Stimulated activated CD8-positive, alpha-beta memory T cell treated with anti-CD3 and anti-CD28 coated beads, Interleukin-4, amount 100 ng/mL, for 48 hours (primary cell): ENCODE results near the gene TMEM184A.

Experiments
- DNase-seq: peaks from one replicate; pipeline ENCODE4 v3.0.0-alpha.2; 2020

The TMEM184A gene

GRCh38 chr7:1550005-1550845, 5.8 kb downstream of the TMEM184A start:
- DNase-seq: no peak

DNA sequence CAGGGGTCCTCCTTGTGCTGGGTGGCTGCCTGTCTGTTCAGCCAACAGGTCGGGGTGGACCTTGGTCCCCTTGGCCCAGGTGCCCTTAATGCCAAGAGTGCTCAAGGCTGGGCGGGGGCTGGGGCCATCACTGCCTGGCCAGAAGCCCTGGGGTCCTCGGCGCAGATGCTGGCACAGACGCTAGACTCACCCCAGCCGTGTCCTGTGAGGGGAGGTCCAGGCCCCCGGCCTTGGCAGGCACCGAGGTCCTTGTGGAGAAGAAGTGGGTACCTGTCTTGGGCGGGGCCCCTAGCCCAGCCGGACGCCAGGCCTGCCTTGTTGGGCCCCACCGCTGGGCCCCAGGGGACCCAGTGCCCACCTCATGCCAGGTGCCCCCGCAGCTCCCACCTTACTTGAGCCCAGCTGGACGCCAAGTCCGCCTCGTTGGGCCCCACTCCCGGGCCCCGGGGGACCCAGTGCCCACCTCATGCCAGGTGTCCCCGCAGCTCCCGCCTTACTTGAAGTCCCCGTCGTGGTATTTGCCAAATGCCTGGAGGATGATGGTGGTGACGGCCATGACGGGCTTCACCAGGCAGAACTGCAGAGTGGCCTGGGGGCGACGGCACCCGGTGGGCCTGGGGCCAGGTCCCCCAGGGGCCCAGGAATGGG, 6.5 kb downstream of the TMEM184A start:
- DNase-seq: no peak

DNA sequence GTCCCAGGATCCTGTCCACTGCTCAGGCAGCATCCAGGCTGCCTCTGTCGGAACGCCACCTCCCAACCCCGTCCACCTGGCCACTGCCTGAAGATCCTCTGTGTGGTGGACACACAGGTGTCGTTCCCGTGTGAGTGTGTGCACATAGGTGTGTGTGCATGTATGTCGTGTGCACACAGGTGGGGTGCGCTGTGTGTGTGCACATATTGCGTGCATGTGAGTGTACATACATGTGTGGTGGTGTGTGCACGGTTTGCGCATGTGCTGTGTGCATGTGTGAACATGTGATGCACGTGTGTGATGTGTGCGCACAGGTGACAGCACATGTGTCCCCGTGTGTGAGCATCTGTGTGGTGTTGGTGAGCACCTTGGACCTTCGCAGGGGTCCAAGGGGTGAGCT, 7.1 kb downstream of the TMEM184A start:
- no peak for DNase-seq

- DNase-seq: no peak
Observed at GRCh38 chr7:1548438-1548831, 7.6 kb downstream of the TMEM184A start.

- DNase-seq: no peak
Observed at GRCh38 chr7:1547777-1548437, 8.1 kb downstream of the TMEM184A start.

DNA sequence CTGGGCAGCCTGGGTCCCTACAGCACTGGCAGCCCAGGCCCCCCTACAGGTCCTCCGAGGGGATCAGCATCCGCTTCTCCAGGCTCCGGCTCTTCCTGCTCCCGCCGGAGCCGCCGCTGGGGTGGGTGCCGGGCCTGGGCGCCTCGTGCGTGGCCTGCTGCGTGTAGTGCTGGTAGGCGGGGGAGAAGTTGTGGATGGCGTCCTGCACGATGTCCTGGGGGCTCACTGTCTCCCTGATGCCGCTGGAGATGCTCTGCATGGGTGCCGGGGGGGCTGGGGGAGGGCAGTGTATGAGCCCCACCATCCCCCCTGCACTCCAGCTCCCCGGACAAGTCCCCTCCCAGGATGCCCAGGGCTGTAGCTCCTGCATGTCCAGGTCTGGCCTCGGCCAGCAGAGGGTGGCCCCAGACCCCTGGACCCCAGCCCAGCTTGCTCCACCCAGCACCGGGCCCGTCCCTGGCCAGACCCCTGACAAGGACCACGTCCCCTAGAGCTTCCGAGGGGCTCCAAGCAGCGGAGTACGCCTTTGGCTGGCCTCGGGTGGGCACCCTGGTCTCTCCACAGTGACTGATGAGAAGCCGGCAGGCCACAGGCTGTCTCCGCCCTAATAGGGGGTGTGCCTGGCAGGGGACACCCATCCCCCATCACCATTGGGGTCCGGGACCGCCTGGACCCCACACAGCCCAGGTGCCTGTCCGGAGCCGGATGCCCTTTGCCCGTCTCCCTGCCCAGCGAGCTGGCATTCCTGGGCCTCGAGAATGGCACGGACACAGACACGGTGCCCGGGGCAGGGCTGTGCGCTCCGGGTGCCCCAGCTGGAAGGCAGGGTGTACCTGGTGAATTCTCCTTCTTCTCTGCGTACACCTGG, 8.9 kb downstream of the TMEM184A start:
- DNase-seq: no peak

GRCh38 chr7:1546274-1546908, 9.6 kb downstream of the TMEM184A start:
- no peak for DNase-seq

- DNase-seq: no peak
Observed at GRCh38 chr7:1545417-1546246, 10.4 kb downstream of the TMEM184A start.

- DNase-seq: no peak
Observed at GRCh38 chr7:1544896-1545416, 11.0 kb downstream of the TMEM184A start.

GRCh38 chr7:1544178-1544895, 11.7 kb downstream of the TMEM184A start:
- DNase-seq: no peak

DNA sequence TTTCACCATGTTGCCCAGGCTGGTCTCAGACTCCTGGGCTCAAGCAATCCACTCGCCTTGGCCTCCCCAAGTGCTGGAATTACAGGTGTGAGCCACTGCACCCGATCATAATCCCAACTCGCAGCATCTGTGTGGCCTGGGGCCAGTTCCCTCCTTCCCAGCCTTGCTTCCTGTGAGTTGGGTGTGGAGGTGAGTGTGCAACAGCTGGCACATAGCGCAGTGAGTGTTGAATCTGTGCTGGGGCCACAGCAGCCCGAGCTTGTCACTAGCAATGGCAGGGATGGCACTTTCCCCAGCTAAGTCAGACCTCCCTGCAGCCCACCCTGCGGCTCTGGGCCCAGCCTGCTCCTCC, 12.2 kb downstream of the TMEM184A start:
- DNase-seq: no peak

GRCh38 chr7:1542841-1543747, 12.9 kb downstream of the TMEM184A start:
- DNase-seq: no peak

DNA sequence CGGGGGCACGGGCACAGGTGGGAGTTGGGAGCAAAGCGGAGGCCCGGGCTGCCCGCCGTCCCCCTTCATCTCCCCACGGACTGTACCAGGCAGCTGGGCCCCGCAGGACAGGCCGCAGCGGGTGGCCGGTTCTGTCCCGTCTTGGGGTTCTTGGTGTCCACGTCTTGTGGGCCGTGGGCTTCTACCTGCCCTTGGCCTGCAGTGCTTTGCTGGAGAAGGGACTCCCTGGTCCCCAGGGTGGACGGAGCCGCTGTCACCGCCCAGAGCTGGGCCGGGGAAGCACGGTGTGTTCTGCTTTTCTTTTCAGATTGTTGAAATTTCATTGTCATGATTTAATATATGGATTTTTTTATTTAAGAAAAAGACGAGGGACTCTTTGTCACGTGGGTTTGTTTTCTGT, 13.7 kb downstream of the TMEM184A start:
- no peak for DNase-seq

- DNase-seq: no peak
Observed at GRCh38 chr7:1541431-1542162, 14.4 kb downstream of the TMEM184A start.

- DNase-seq: no peak
Observed at GRCh38 chr7:1540776-1541271, 15.2 kb downstream of the TMEM184A start.

DNA sequence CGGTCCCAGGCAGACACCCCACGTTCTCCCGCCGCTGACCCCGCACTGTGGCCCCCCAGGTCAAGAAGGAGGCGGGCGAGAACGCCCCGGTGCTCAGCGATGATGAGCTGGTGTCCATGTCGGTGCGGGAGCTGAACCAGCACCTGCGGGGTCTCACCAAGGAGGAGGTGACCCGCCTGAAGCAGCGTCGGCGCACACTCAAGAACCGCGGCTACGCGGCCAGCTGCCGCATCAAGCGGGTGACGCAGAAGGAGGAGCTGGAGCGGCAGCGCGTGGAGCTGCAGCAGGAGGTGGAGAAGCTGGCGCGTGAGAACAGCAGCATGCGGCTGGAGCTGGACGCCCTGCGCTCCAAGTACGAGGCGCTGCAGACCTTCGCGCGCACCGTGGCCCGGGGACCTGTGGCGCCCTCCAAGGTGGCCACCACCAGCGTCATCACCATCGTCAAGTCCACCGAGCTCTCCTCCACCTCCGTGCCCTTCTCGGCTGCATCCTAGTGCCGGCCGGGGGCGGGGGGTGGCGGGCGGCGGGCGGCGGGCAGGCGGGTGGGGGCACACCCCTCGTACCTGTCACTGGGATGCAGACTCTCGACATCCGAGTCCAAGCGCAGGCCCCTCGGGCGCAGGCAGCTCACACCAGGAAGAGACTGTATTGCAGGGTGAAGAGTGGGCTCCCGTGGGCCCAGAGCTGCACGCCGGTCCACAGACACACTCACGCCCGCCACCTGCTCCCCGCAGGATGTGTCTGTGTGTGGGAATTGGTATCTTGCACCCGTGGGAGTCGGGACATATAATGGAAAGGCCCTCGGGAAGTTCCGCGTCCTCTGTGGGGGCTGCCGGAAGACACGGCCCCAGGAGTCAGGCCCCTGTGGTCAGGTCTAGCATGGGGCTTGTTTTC, 15.9 kb downstream of the TMEM184A start:
- DNase-seq: no peak

GRCh38 chr7:1539181-1539881, 16.7 kb downstream of the TMEM184A start:
- DNase-seq: no peak
